ENCODE measurements around the gene DDHD1. TPM values are rescaled to one million over a fixed set of nuclear protein-coding genes. Genes with fewer than 3 reads are reported as not detected.

Gene DDHD1
- total and polyA plus RNA-seq, 5 donors from 2014 or later = 8.3 to 81.7 (median 10.2) TPM

- Histone ChIP-seq H3K27me3 (ENCODE audit: control insufficient read depth, insufficient read depth, low read length) (no peaks in the 10 kb centered on the region), H3K9me3 (ENCODE audit: control insufficient read depth in 2 of 2, low read length in 2 of 2) (no peaks in the 10 kb centered on the region), H3K27ac (ENCODE audit: insufficient read depth, low read length, poor library complexity, severe bottlenecking) (no peak overlapping the region), H3K4me1 (ENCODE audit: control insufficient read depth, insufficient read depth, low read length, poor library complexity, severe bottlenecking) (no peaks in the 10 kb centered on the region), H3K36me3 (ENCODE audit: control insufficient read depth, insufficient read depth, low read length) (no peaks in the 10 kb centered on the region), H3K4me3 (ENCODE audit: low read depth, low read length) (no peak overlapping the region)
- Mint-ChIP-seq H3K9me3 (peaks cover 0 to 3% (median 0%) of the 10 kb centered on the region in 7 donors), H3K27ac (no peak overlapping the region), H3K4me1 (no peaks in the 10 kb centered on the region), H3K4me3 (no peak overlapping the region), H3K36me3 (no peaks in the 10 kb centered on the region), H3K27me3 (no peaks in the 10 kb centered on the region)
- ATAC-seq (ENCODE audit: low read depth in 2 of 2) (no peak), DNase-seq (no peak)
Measured at GRCh38 chr14:52987042-52987441, 166.1 kb downstream of the DDHD1 start.

Other genes starting within 250 kb of the DDHD1 start
- 0.22 TPM for gene FERMT2, start 202.3 kb downstream of the DDHD1 start, total RNA-seq
- not detected for gene FERMT2, start 202.3 kb downstream of the DDHD1 start, polyA plus RNA-seq